Esophagus (tissue), 2 donors: Measurements from ENCODE around the gene TAS2R16. TPM values are rescaled to one million over a fixed set of nuclear protein-coding genes. Genes with fewer than 3 reads are reported as not detected.

Experiments
- polyA plus RNA-seq, 2 donors: library from polyadenylated mRNA; stranded (reverse); fragments of 200-250 nt; gene quantifications; one replicate each; pipeline ENCODE4 v1.2.3, GENCODE V29; 2013
- donor health status: healthy with polysubstance abuse.
- donor health status: Bipolar disorder and iron deficiency.

The TAS2R16 gene
- polyA plus RNA-seq, 2 donors = not detected

Other genes with a start within 250 kb of the TAS2R16 start
- 1 to 10 TPM; 1.6 to 3.3 TPM for gene CADPS2, start 109.2 kb downstream of the TAS2R16 start, polyA plus RNA-seq
- gene SLC13A1, start 204.3 kb upstream of the TAS2R16 start, polyA plus RNA-seq = not detected